Vagina (tissue), 2 donors: ENCODE results near the gene SMU1.

Experiments used
- CTCF ChIP-seq, 3 experiments: fragments of 450-650 bp in 2 of 3; fragments of 200-600 bp in 1 of 3; sonication (generic) in 1 of 3; IDR thresholded peaks; one replicate each; pipeline ENCODE4 v1.5.1; 2017 to 2019; ENCODE audit warnings: antibody characterized with exemption in 3 of 3, mild to moderate bottlenecking in 2 of 3, moderate library complexity in 2 of 3
- POLR2A ChIP-seq, 2 donors: fragments of 450-650 bp; IDR thresholded peaks; one replicate each; pipeline ENCODE4 v1.6.1; 2017; ENCODE audit warnings: antibody characterized with exemption in 2 of 2, mild to moderate bottlenecking in 2 of 2, moderate library complexity in 2 of 2

- TF ChIP-seq CTCF (IDR thresholded peaks at IDR 0.05), result no peak
- TF ChIP-seq POLR2A (IDR thresholded peaks at IDR 0.05), result no peak
These were observed 5.7 kb upstream of the SMU1 start for GRCh38 chr9:33082128-33082527.
